GM18907 (cell line): ENCODE measurements around the gene NEUROG1.
"Not testable (repeated sequence)": the region's sequence is repeated elsewhere in the genome, so short reads cannot be mapped to it uniquely, and the experiment has no call there.

ENCODE experiments used
- ATAC-seq: cut with Tn5 transposase; IDR thresholded peaks from one replicate; pipeline ENCODE4 v1.9.1; 2021; ENCODE audit warnings: mild to moderate bottlenecking, moderate library complexity; ENCODE audit not compliant: unreplicated experiment

The NEUROG1 gene

DNA sequence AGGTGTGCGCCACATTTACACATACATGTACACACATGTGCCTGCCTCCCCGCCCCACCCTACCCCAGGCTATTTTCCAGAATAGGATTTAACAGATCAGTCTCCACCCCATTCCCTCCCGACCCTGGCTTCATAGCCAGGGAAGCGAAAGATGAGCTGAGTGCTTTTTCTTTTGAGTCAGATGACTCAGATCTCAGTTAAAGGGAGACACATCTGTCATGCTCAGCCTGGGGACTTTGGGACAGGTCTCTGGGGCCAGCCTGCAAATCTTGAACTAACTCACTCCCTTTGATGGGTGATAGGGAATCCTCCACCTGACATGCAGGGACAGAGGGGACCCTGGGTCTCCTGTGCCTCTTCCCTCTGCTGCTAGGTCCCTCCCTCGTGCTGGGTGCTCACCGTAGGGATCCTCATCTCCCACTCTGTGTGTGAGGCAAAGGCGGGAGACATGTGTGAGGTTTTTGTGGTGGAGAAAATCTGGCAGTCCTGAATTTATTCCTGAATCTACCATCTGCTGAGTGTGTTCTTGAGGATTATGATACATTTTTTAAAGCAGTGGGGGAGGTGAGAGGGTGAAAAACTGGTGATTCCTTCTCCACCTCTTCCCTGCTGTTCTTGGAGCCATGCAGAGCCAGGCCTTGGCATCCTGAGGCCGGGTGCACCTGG is 37.7 kb downstream of the NEUROG1 start:
- no peak for ATAC-seq

GRCh38 chr5:135495531-135495930 is 40.2 kb downstream of the NEUROG1 start:
- not testable (repeated sequence) for ATAC-seq

DNA sequence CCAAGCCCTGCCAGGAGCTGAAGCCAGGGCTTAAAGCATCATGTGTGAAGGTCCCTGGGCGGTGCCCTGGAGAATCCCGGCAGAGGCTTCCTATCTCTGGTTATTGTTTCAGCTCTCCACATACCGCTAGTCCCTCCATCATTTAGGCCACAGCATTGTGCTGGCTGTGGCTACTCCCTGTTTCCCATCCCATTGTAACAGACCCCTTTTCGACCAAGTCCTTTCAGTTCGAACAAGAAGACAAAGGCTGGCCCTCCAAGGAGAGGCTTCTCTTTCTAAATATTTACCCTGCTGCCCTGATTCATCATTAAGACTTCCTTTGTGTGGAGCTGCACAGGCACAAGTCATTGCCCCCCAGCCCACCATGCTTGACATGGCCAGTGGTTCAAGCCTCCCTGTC is 41.6 kb downstream of the NEUROG1 start:
- ATAC-seq, result no peak

DNA sequence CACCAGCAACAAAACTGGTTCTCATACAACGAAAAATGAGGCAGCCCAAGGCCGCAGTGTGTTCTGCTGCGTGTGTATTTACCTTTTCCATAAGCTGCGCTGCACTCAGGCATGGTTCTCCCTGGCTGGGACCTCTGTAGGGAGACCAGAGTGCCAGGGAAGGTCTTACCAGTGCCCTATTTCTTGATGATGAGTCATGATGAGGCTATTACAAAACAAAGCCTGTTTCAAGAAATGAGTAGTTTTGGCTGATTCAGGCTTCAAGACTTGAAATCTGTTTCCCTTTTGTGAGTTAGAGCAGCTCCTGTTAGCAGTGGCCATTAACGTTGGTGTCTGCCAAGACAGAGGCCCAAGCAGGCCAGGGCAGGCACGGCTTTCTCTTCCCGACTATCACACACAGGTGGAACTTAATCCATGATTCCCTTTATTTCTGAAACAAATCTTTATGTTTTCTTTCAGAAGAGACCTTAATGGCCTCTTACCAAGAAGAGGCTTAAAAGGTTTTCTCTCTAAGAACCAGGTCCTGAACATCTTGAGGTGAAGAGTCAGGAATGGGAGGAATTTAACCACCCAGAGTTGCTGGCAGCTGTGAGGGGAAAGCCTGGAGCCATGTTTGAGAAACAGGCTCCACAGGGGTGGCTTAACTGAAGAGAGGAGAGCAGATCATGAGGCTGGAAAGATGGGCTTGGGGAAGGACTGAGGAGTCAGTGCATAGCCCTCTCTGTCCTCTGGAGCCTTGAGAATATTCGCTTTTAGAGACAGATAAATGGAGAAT is 42.2 kb downstream of the NEUROG1 start:
- ATAC-seq, result no peak

DNA sequence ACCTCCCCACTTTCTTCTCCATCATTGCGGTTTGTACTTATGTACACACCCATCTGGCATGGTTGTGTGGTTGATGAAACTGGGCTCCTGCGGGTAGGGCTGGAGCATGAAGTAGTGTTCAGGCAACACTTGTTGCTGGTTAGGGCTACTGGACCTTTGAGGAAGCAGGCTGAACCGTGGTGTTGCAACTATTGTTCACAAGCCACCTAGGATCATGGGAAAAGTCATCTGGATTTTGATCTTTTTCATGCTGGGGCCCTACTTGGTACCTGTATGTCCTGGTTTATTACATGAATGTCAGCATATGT is 43.5 kb downstream of the NEUROG1 start:
- ATAC-seq, result no peak

GRCh38 chr5:135491552-135492318 is 44.0 kb downstream of the NEUROG1 start:
- no peak for ATAC-seq

- no peak for ATAC-seq
These were observed 44.7 kb downstream of the NEUROG1 start for GRCh38 chr5:135491038-135491551.

- ATAC-seq, result no peak
These were observed 45.3 kb downstream of the NEUROG1 start for GRCh38 chr5:135490245-135491037.

- no peak for ATAC-seq
These were observed 46.1 kb downstream of the NEUROG1 start for GRCh38 chr5:135489466-135490244.

GRCh38 chr5:135488727-135489465 is 46.9 kb downstream of the NEUROG1 start:
- no peak for ATAC-seq

DNA sequence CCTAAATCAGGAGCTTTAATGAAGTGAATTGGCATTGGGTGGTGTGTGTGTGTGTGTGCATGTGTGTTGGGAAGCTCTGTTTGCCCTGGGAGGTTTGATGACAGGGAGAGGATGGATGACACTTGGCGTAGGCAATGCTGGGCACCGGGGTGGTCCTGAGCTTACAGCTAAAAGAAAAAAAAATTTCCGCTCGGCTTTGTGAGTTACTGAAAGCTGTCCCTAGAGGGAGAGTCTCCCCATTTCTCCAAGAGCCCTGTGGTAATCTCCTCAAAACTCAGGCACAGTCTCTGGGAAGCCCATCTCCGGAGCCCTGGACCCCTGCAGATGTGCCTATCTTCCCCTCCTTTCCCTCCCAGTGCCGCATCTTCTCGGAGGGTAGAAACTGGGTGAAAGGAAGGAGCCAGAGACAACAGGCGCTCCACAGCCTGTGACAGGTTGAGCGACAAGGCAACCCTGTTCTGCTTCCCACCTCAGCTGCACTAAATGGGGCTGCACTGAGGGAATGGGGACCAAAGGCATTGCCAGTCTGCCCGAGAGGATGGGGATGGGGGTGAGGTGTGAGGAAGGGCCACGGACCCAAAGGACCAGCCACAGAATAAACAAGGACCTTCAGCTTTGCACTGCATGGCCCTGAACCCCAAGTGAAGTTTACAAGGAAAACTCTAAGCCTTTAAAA is 47.8 kb downstream of the NEUROG1 start:
- ATAC-seq, result no peak

- no peak for ATAC-seq
These were observed 48.7 kb downstream of the NEUROG1 start for GRCh38 chr5:135487037-135487395.

GRCh38 chr5:135486131-135487036 is 49.4 kb downstream of the NEUROG1 start:
- no peak for ATAC-seq

- no peak for ATAC-seq
These were observed 51.1 kb downstream of the NEUROG1 start for GRCh38 chr5:135484674-135485086.
